Measurements from ENCODE around the gene SLAMF1. TPM values are rescaled to one million over a fixed set of nuclear protein-coding genes. Genes with fewer than 3 reads are reported as not detected.

Gene SLAMF1
- total RNA-seq, 1 donor from 2014 or later: not detected

DNA sequence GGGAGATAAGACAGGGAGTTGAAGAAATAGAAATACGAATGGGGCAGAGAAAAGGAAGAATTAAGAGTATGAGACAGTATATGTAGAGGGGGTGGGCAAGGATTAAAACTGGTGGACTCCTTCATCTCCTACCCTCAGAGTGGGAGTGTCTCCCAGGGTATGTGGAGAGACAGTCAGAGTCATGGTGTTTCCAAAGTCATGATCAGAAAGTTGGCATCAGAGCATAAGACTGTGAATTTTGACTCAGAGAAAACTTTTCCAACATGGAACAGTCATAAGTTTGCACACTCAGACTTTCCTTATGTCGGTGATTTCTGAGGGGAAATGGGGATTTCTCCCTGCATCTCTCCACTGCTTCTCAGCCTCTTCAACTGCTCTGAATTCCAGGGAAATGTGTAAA, 70.0 kb downstream of the SLAMF1 start:
- H3K36me3 ChIP-seq: no peaks in the 10 kb centered on the region
- TF ChIP-seq, protein P1, sequence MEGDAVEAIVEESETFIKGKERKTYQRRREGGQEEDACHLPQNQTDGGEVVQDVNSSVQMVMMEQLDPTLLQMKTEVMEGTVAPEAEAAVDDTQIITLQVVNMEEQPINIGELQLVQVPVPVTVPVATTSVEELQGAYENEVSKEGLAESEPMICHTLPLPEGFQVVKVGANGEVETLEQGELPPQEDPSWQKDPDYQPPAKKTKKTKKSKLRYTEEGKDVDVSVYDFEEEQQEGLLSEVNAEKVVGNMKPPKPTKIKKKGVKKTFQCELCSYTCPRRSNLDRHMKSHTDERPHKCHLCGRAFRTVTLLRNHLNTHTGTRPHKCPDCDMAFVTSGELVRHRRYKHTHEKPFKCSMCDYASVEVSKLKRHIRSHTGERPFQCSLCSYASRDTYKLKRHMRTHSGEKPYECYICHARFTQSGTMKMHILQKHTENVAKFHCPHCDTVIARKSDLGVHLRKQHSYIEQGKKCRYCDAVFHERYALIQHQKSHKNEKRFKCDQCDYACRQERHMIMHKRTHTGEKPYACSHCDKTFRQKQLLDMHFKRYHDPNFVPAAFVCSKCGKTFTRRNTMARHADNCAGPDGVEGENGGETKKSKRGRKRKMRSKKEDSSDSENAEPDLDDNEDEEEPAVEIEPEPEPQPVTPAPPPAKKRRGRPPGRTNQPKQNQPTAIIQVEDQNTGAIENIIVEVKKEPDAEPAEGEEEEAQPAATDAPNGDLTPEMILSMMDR (IDR thresholded peaks at IDR 0.05): no peak
- H3K27me3 ChIP-seq: no peaks in the 10 kb centered on the region
- no peaks in the 10 kb centered on the region for H3K4me1 ChIP-seq
- no peak overlapping the region for H3K27ac ChIP-seq
- no peak for DNase-seq (ENCODE audit: low spot score in 2 of 2)
- intact Hi-C loops (cut with DNase I): no loop called here
- no peaks in the 10 kb centered on the region for H3K9me3 ChIP-seq
- no peak overlapping the region for H3K4me3 ChIP-seq

DNA sequence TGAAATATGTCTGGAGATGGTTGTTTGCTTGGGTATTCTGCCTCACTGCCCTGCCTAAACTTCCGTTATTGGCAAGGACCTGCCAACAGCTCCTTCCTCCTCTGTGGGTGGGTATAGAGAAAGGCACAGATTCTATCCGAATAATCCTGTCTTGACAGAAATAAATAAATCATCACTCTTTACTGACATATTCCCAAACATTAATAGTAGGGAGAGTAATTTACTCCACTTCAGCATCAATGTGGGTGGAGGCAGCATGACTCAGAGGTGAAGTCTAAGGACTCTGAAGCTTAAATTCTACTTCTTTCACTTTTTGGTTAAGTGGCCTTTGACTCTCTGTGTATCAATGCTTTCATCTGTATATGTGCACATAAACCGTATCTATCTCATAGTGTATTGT, 70.5 kb downstream of the SLAMF1 start:
- TF ChIP-seq, protein P1 (IDR thresholded peaks at IDR 0.05): no peak
- H3K9me3 ChIP-seq: no peaks in the 10 kb centered on the region
- no peaks in the 10 kb centered on the region for H3K36me3 ChIP-seq
- no peak for DNase-seq (ENCODE audit: low spot score in 2 of 2)
- no peak overlapping the region for H3K27ac ChIP-seq
- no peaks in the 10 kb centered on the region for H3K4me1 ChIP-seq
- H3K4me3 ChIP-seq: no peak overlapping the region
- no peaks in the 10 kb centered on the region for H3K27me3 ChIP-seq
- intact Hi-C loops (cut with DNase I): no loop called here

DNA sequence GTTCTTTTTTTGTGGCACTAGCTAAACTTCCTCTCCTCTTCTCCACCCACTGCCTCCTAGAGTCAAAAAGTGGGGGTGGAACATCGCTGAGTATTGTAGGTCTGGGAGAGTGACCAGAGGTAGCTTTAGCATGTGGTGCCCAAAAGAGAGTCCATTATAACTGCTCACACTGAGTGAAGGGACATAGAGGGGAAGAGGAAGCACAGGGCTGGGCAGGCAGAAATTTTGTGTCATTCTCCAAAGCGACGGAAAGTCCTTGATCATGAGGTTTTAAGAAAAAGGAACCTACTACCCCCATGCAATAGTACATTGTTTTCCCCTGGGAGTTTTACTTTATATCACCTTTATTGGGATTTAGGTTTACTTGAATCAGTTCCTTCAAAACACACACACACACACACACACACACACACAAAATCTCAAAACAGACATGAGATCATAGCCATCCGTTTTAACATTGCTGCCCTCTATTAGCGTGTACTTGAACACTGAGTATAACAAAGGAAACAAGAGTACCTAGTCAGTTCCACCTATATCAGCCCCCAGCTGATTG, 71.7 kb downstream of the SLAMF1 start:
- Histone ChIP-seq H3K27me3 (no peaks in the 10 kb centered on the region), H3K4me3 (no peak overlapping the region), H3K9me3 (no peaks in the 10 kb centered on the region), H3K36me3 (no peaks in the 10 kb centered on the region), H3K27ac (no peak overlapping the region), H3K4me1 (no peaks in the 10 kb centered on the region)
- no peak for DNase-seq (ENCODE audit: low spot score in 2 of 2)
- TF ChIP-seq, protein P1 (IDR thresholded peaks at IDR 0.05): no peak
- intact Hi-C loops (cut with DNase I): no loop called here

DNA sequence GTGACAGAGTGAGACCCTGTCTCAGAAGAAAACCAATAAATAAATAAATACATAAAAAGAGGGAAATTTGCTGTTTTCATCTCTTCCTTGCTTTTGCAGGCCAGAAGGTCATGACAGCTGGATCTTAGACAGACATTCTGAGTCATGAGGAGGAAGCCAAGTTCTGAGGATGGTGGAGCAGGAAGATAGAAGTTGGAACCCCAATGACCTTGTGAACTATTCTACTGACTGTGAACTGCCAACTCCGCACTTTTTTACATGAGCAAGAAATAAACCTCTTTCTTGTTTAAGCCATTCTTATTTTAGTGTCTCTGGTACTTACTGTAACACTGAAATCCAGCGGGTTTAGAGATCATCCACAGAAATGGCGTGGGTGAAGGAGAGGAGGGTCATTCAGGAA, 76.0 kb downstream of the SLAMF1 start:
- intact Hi-C loops (cut with DNase I): no loop called here
- Histone ChIP-seq H3K9me3 (no peaks in the 10 kb centered on the region), H3K27me3 (no peaks in the 10 kb centered on the region), H3K4me1 (no peaks in the 10 kb centered on the region), H3K4me3 (no peak overlapping the region), H3K36me3 (no peaks in the 10 kb centered on the region), H3K27ac (no peak overlapping the region)
- no peak for DNase-seq (ENCODE audit: low spot score in 2 of 2)
- TF ChIP-seq, protein P1 (IDR thresholded peaks at IDR 0.05): no peak

DNA sequence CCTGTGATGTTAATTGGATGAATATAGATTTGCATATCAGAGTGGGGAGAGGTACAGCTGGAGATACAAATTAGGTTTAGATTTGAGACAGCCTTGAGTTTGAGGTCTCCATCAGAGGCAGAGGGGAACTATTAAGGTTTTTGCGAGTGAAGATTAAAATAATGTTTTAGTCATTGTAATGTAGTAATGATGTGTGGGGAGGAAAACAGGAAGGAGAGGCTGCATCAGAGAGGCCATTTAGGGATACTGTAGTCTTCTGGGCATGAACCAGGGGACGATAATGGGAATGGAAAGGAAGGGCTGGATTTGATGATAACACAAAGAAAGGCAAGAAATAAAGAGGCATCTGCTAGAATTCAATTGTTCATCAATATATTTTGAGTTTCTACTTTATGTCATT, 77.0 kb downstream of the SLAMF1 start:
- intact Hi-C loops (cut with DNase I): no loop called here
- DNase-seq (ENCODE audit: low spot score in 2 of 2): no peak
- H3K36me3 ChIP-seq: no peaks in the 10 kb centered on the region
- TF ChIP-seq, protein P1 (IDR thresholded peaks at IDR 0.05): no peak
- no peak overlapping the region for H3K27ac ChIP-seq
- H3K4me1 ChIP-seq: no peaks in the 10 kb centered on the region
- H3K9me3 ChIP-seq: no peaks in the 10 kb centered on the region
- H3K27me3 ChIP-seq: no peaks in the 10 kb centered on the region
- H3K4me3 ChIP-seq: no peak overlapping the region
